ENCODE measurements around the gene INPP5A. TPM values are rescaled to one million over a fixed set of nuclear protein-coding genes. Genes with fewer than 3 reads are reported as not detected.

The INPP5A gene
- total RNA-seq, 1 experiment from 2014 or later, result 44.5 TPM

DNA sequence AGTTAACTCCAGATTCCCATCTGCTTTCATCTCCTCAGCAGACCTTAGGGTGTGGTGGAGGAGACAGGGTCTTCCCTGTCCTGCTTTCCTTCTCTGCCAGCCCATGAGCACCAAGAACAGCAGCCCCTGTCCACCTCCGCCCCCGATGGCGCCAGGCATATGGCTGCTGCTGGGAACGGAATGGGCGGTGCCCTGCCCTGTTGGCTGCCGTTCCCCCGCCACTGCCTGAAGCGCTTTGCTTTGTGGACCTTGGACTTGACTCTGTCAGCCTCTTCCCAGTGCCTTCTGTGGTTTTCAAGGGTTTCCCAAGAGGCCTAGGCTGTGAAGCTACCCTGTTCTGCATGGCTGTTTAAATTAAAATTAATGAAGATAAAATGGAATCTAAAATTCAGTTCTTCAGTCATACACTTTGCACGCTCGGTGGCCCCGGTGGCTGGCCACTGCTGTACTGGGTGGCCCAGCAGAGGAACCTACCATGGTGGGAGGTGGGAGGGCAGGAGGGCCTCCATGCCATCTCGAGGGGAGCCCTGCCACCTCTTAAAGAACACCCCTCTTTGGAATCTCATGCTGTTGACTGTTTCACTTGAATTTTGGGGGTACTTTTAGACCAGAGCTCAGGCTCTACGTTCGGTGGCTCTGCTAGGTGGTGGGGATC, 169.7 kb downstream of the INPP5A start:
- CTCF ChIA-PET, result no interaction called here
- DNase-seq, result peak in 1 of 2 experiments; percentile 19
- Mint-ChIP-seq H3K27ac (ENCODE audit: unreplicated experiment) (no peak overlapping the region), H3K4me1 (ENCODE audit: low read depth, unreplicated experiment) (no peaks in the 10 kb centered on the region), H3K9me3 (ENCODE audit: unreplicated experiment) (peaks cover 13% of the 10 kb centered on the region), H3K36me3 (ENCODE audit: insufficient read depth, unreplicated experiment) (peaks cover 11% of the 10 kb centered on the region), H3K4me3 (ENCODE audit: unreplicated experiment) (no peak overlapping the region), H3K27me3 (ENCODE audit: insufficient read depth, unreplicated experiment) (no peaks in the 10 kb centered on the region)
- Histone ChIP-seq H3K4me3 (ENCODE audit: low read depth, low read length) (no peak overlapping the region), H3K36me3 (ENCODE audit: control insufficient read depth, insufficient read depth, low read length) (no peaks in the 10 kb centered on the region), H3K4me1 (no peaks in the 10 kb centered on the region), H3K27me3 (replicated peaks; ENCODE audit: control insufficient read depth, insufficient read depth, low read length) (no peaks in the 10 kb centered on the region), H3K9me3 (peaks cover 9% of the 10 kb centered on the region)
- POLR2A ChIA-PET, result no interaction called here
- intact Hi-C loops (cut with micrococcal nuclease; ENCODE audit: unreplicated experiment), result no loop called here
- BruUV-seq (replicated peaks), result no TSS peak
- TF ChIP-seq, protein P1, sequence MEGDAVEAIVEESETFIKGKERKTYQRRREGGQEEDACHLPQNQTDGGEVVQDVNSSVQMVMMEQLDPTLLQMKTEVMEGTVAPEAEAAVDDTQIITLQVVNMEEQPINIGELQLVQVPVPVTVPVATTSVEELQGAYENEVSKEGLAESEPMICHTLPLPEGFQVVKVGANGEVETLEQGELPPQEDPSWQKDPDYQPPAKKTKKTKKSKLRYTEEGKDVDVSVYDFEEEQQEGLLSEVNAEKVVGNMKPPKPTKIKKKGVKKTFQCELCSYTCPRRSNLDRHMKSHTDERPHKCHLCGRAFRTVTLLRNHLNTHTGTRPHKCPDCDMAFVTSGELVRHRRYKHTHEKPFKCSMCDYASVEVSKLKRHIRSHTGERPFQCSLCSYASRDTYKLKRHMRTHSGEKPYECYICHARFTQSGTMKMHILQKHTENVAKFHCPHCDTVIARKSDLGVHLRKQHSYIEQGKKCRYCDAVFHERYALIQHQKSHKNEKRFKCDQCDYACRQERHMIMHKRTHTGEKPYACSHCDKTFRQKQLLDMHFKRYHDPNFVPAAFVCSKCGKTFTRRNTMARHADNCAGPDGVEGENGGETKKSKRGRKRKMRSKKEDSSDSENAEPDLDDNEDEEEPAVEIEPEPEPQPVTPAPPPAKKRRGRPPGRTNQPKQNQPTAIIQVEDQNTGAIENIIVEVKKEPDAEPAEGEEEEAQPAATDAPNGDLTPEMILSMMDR (IDR thresholded peaks at IDR 0.05; ENCODE audit: insufficient read depth in 1 of 2, low read depth in 1 of 2, low read length in 1 of 2, severe bottlenecking in 1 of 2, unreplicated experiment in 1 of 2), result no peak

DNA sequence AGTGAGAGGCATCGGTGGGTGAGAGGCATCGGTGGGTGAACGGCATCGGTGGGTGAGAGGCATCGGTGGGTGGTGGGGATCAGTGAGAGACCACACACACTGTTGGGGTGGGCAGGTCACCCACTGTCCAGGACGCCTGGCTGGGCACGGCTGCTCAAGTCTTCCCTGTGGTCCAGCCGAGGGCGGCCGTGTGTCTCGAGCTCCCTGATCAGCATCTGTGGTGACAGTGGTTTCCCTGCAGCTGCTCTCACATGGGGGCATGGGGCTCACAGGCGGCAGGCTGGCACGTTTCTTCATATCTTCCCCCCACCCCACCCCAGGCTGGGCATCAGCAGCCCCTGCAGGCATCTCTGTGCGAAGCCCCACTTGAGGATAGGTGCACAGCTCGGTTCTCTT, 170.2 kb downstream of the INPP5A start:
- POLR2A ChIA-PET, result no interaction called here
- no peak overlapping the region for H3K27ac Mint-ChIP-seq (ENCODE audit: unreplicated experiment)
- Histone ChIP-seq H3K4me3 (ENCODE audit: low read depth, low read length) (no peak overlapping the region), H3K4me1 (no peaks in the 10 kb centered on the region), H3K36me3 (ENCODE audit: control insufficient read depth, insufficient read depth, low read length) (no peaks in the 10 kb centered on the region), H3K9me3 (peaks cover 9% of the 10 kb centered on the region), H3K27me3 (replicated peaks; ENCODE audit: control insufficient read depth, insufficient read depth, low read length) (no peaks in the 10 kb centered on the region)
- no peaks in the 10 kb centered on the region for H3K4me1 Mint-ChIP-seq (ENCODE audit: low read depth, unreplicated experiment)
- BruUV-seq (replicated peaks), result no TSS peak
- CTCF ChIA-PET, result no interaction called here
- peaks cover 11% of the 10 kb centered on the region for H3K36me3 Mint-ChIP-seq (ENCODE audit: insufficient read depth, unreplicated experiment)
- H3K4me3 Mint-ChIP-seq (ENCODE audit: unreplicated experiment), result no peak overlapping the region
- no peaks in the 10 kb centered on the region for H3K27me3 Mint-ChIP-seq (ENCODE audit: insufficient read depth, unreplicated experiment)
- peaks cover 13% of the 10 kb centered on the region for H3K9me3 Mint-ChIP-seq (ENCODE audit: unreplicated experiment)
- TF ChIP-seq, protein P1 (IDR thresholded peaks at IDR 0.05; ENCODE audit: insufficient read depth in 1 of 2, low read depth in 1 of 2, low read length in 1 of 2, severe bottlenecking in 1 of 2, unreplicated experiment in 1 of 2), result no peak
- DNase-seq, result no peak
- intact Hi-C loops (cut with micrococcal nuclease; ENCODE audit: unreplicated experiment), result no loop called here

DNA sequence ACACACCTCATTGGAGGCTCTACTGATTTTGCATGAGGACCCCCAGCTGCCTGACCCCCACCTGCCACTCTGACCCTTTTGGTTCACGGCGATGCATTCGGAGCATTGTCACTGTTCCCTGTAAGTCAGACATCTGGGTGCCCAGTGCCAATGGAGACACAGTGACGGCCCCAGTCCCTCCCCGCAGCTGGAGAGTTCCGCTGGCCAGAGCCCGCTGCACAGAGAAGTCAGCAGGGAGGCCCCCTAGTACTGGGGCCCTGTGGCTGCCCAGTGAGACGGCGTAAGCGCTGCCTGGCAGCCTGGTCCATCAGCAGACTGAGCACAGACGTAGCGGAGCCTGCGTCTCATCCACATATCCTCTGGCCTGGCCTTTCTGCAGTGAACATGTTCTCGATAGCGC, 170.9 kb downstream of the INPP5A start:
- Mint-ChIP-seq H3K4me3 (ENCODE audit: unreplicated experiment) (no peak overlapping the region), H3K36me3 (ENCODE audit: insufficient read depth, unreplicated experiment) (peaks cover 11% of the 10 kb centered on the region), H3K4me1 (ENCODE audit: low read depth, unreplicated experiment) (no peaks in the 10 kb centered on the region), H3K27ac (ENCODE audit: unreplicated experiment) (no peak overlapping the region), H3K27me3 (ENCODE audit: insufficient read depth, unreplicated experiment) (no peaks in the 10 kb centered on the region), H3K9me3 (ENCODE audit: unreplicated experiment) (peaks cover 13% of the 10 kb centered on the region)
- intact Hi-C loops (cut with micrococcal nuclease; ENCODE audit: unreplicated experiment), result no loop called here
- peak in 1 of 2 experiments; percentile 13 for DNase-seq
- ChIA-PET POLR2A (no interaction called here), CTCF (no interaction called here)
- no peaks in the 10 kb centered on the region for H3K27me3 ChIP-seq (replicated peaks; ENCODE audit: control insufficient read depth, insufficient read depth, low read length)
- no peaks in the 10 kb centered on the region for H3K36me3 ChIP-seq (ENCODE audit: control insufficient read depth, insufficient read depth, low read length)
- peaks cover 9% of the 10 kb centered on the region for H3K9me3 ChIP-seq
- no peak overlapping the region for H3K4me3 ChIP-seq (ENCODE audit: low read depth, low read length)
- BruUV-seq (replicated peaks), result no TSS peak
- no peaks in the 10 kb centered on the region for H3K4me1 ChIP-seq
- TF ChIP-seq, protein P1 (IDR thresholded peaks at IDR 0.05; ENCODE audit: insufficient read depth in 1 of 2, low read depth in 1 of 2, low read length in 1 of 2, severe bottlenecking in 1 of 2, unreplicated experiment in 1 of 2), result no peak
